Measurements from ENCODE around the gene FAM124A.

Gene FAM124A

GRCh38 chr13:51327961-51328360 lies 105.8 kb downstream of the FAM124A start:
- Histone ChIP-seq H3K9me3 (ENCODE audit: control insufficient read depth, insufficient read depth, low read length) (no peaks in the 10 kb centered on the region), H3K36me3 (ENCODE audit: insufficient read depth, low read length) (no peaks in the 10 kb centered on the region), H3K9ac (ENCODE audit: low read depth, low read length) (no peak overlapping the region), H3K4me1 (ENCODE audit: insufficient read depth, low read length) (peaks cover 10% of the 10 kb centered on the region)

- peaks cover 10% of the 10 kb centered on the region for H3K4me1 ChIP-seq (ENCODE audit: insufficient read depth, low read length)
- no peak overlapping the region for H3K9ac ChIP-seq (ENCODE audit: low read depth, low read length)
- H3K36me3 ChIP-seq (ENCODE audit: insufficient read depth, low read length): no peaks in the 10 kb centered on the region
- no peaks in the 10 kb centered on the region for H3K9me3 ChIP-seq (ENCODE audit: control insufficient read depth, insufficient read depth, low read length)
Measured at GRCh38 chr13:51328488-51328887, 106.3 kb downstream of the FAM124A start.

GRCh38 chr13:51329606-51330005 lies 107.4 kb downstream of the FAM124A start:
- Histone ChIP-seq H3K4me1 (ENCODE audit: insufficient read depth, low read length) (peaks cover 10% of the 10 kb centered on the region), H3K9me3 (ENCODE audit: control insufficient read depth, insufficient read depth, low read length) (no peaks in the 10 kb centered on the region), H3K9ac (ENCODE audit: low read depth, low read length) (no peak overlapping the region), H3K36me3 (ENCODE audit: insufficient read depth, low read length) (no peaks in the 10 kb centered on the region)

GRCh38 chr13:51330791-51331190 lies 108.6 kb downstream of the FAM124A start:
- H3K9me3 ChIP-seq (ENCODE audit: control insufficient read depth, insufficient read depth, low read length): no peaks in the 10 kb centered on the region
- H3K9ac ChIP-seq (ENCODE audit: low read depth, low read length): no peak overlapping the region
- no peaks in the 10 kb centered on the region for H3K36me3 ChIP-seq (ENCODE audit: insufficient read depth, low read length)
- H3K4me1 ChIP-seq (ENCODE audit: insufficient read depth, low read length): peaks cover 2% of the 10 kb centered on the region

- Histone ChIP-seq H3K9ac (ENCODE audit: low read depth, low read length) (no peak overlapping the region), H3K36me3 (ENCODE audit: insufficient read depth, low read length) (no peaks in the 10 kb centered on the region), H3K4me1 (ENCODE audit: insufficient read depth, low read length) (no peaks in the 10 kb centered on the region; the same call in 1 of the 2 replicates), H3K9me3 (ENCODE audit: control insufficient read depth, insufficient read depth, low read length) (no peaks in the 10 kb centered on the region)
Measured at GRCh38 chr13:51331354-51331861, 109.2 kb downstream of the FAM124A start.

- no peaks in the 10 kb centered on the region for H3K36me3 ChIP-seq (ENCODE audit: insufficient read depth, low read length)
- no peak overlapping the region for H3K9ac ChIP-seq (ENCODE audit: low read depth, low read length)
- H3K4me1 ChIP-seq (ENCODE audit: insufficient read depth, low read length): no peaks in the 10 kb centered on the region; the same call in 1 of the 2 replicates
- H3K9me3 ChIP-seq (ENCODE audit: control insufficient read depth, insufficient read depth, low read length): no peaks in the 10 kb centered on the region
Measured at GRCh38 chr13:51332566-51333361, 110.6 kb downstream of the FAM124A start.

GRCh38 chr13:51333421-51333820 lies 111.2 kb downstream of the FAM124A start:
- no peaks in the 10 kb centered on the region for H3K36me3 ChIP-seq (ENCODE audit: insufficient read depth, low read length)
- no peaks in the 10 kb centered on the region for H3K9me3 ChIP-seq (ENCODE audit: control insufficient read depth, insufficient read depth, low read length)
- H3K4me1 ChIP-seq (ENCODE audit: insufficient read depth, low read length): no peaks in the 10 kb centered on the region; the same call in 1 of the 2 replicates
- H3K9ac ChIP-seq (ENCODE audit: low read depth, low read length): no peak overlapping the region

- Histone ChIP-seq H3K9ac (ENCODE audit: low read depth, low read length) (no peak overlapping the region), H3K36me3 (ENCODE audit: insufficient read depth, low read length) (no peaks in the 10 kb centered on the region), H3K4me1 (ENCODE audit: insufficient read depth, low read length) (no peaks in the 10 kb centered on the region; the same call in 1 of the 2 replicates), H3K9me3 (ENCODE audit: control insufficient read depth, insufficient read depth, low read length) (no peaks in the 10 kb centered on the region)
Measured at GRCh38 chr13:51333826-51334225, 111.6 kb downstream of the FAM124A start.

Measured in ES-I3 (cell line).